CD4-positive, alpha-beta T cell treated with Interleukin-15 for 4 hours (primary cell): Measurements from ENCODE around the gene LCP2.
A peak's percentile ranks its signal among the peaks of the same experiment; 100 is the strongest.

Experiments
- DNase-seq: peaks from one replicate; pipeline ENCODE4 v3.0.0-alpha.2; 2020; ENCODE audit warnings: low spot score

Gene LCP2

GRCh38 chr5:170297589-170298462 is at the start of gene LCP2:
Gene LCP2 (minus strand): TSS chr5:170297777. CDS start chr5:170297611, 166 bp downstream.
- DNase-seq = peak; percentile 86

DNA sequence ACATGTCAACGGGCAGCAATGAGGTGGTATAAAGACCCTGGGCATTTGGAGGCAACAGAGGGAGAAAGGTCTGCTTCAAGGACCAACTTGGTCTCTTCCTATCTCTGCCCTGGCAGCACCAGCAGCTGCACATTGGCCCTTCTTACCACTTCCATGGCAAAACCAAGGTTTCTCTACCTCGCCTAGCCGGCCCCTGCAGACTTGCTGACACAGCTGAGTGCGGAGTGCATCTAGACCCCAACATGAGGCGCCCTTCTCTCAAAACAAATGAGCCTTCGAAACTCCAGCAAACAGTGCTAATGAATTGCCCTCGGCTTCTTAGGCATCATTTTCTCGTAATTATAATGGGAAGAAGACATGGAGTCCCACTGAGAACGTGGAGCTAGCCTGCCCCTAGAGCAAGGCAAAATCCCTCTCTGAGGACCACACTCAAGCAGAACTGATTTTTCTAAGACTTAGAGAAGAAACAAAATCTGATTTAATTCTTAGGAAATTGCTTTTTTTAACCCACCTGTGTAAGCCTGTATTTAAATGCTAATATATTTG is 49.5 kb upstream of the LCP2 start:
- no peak for DNase-seq

DNA sequence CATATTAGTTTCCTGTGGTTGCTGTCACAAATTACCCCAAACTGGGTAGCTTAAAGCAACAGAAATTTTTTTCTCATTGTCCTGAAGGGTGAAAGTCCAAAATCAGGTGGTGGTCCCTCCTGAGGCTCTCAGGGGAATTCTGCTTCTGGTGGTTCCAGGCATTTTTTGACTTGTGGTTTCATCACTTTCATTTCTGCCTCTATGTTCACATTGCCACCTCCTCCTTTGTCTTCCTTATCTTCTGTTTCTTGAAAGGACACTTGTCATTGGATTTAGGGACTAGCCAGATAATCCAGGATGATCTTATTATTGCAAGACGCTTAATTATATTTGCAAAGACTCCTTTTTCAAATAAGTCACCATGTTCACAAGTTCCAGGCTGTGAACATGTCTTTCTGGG is 48.4 kb upstream of the LCP2 start:
- DNase-seq = no peak

GRCh38 chr5:170343177-170343576 is 45.6 kb upstream of the LCP2 start:
- no peak for DNase-seq

GRCh38 chr5:170342153-170342725 is 44.7 kb upstream of the LCP2 start:
- no peak for DNase-seq

- DNase-seq = no peak
Observed at GRCh38 chr5:170341545-170341944, 44.0 kb upstream of the LCP2 start.

- no peak for DNase-seq
Observed at GRCh38 chr5:170339780-170340167, 42.2 kb upstream of the LCP2 start.

GRCh38 chr5:170338933-170339779 is 41.6 kb upstream of the LCP2 start:
- DNase-seq = peak; percentile 82

- peak; percentile 25 for DNase-seq
Observed at GRCh38 chr5:170338291-170338690, 40.7 kb upstream of the LCP2 start.

DNA sequence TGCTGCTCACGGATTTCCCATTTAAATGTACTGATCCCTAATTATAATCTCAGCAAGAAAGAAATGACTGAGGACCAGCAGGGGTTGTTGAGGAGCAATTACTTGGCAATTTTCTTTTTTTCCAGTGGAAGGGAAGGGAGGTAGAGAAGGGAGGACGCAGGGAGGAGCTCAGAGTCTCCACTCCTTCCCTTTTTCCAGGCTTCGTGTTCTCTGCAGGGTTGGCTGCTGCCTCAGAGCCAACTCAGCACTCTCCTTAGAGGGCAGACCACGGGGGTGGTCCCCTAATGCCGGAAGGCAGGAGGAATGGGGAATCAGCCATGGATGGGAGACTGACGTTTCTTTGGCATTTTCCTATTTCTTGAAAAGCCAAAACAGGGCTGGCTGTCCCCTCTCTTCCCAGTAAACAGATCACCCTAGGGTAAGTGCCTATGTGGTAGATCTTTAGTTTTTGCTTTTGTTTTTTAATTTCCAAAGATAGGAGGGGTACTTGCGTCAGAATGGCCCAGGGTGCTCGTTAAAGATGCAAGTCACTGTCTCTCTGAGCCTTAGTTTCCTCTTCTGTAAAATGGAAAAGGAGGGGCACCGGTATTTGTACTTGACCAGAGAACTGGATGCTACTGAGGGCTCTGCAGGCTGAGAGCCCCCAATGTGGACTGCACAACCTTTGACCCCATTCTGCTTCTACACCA is 39.6 kb upstream of the LCP2 start:
- no peak for DNase-seq

DNA sequence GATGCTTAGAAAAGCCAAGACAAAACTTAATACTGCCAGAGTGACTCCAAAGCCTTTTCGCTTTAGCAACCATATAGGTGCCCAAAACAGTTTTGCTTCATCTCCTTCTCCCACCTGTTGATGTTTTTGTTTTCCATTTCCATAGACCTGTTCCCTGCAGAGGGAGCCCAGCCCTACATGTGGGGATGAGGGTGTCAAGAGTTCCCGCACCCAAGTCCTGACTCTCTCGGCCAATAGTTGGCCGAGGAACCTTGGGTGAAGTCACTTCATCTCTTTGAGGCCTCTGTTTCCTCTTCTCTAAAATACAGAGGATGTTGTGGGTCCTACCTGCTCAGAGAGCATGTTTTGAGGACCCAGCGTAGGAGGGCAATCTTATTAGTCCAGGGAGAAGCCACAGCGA is 38.5 kb upstream of the LCP2 start:
- DNase-seq = no peak

DNA sequence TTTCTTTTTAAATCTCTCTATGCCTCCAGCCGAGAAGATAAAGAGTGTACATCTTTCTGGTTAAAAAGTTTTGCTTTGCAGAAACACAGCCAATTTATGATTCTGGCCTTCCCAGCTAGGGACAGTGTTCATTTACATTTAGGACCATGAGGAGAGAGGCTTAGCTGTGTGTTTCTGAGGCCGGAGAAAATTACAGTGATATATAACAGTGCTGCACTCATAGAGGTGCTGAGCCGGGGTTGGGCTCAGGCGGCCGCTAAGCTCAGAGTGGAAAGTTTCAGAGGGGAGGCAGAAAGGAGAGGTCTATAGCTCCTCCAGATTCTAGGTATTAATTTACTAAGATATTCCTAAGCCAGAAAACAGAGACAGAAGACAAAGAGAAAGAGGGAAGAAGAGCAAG is 37.0 kb upstream of the LCP2 start:
- peak; percentile 36 for DNase-seq

GRCh38 chr5:170333161-170333910 is 35.8 kb upstream of the LCP2 start:
- DNase-seq = peak; percentile 91

DNA sequence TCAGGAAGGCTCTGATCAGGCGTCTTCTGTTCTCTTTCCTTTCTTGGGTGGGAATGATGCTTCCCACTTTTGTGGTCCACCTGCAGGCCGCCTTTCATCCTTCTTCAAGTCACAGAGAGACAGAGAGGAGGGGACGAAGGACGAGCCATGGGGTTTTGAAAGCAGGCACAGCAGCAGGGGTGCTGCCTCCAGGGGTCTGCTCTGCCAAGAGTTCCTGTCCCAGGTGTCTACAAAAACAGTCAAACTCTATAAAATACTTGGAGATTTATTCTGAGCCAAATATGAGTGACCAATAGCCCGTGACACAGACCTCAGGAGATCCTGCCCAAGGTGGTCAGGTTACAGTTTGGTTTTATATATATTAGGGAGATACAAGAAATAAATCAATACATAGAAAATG is 34.5 kb upstream of the LCP2 start:
- DNase-seq = no peak

DNA sequence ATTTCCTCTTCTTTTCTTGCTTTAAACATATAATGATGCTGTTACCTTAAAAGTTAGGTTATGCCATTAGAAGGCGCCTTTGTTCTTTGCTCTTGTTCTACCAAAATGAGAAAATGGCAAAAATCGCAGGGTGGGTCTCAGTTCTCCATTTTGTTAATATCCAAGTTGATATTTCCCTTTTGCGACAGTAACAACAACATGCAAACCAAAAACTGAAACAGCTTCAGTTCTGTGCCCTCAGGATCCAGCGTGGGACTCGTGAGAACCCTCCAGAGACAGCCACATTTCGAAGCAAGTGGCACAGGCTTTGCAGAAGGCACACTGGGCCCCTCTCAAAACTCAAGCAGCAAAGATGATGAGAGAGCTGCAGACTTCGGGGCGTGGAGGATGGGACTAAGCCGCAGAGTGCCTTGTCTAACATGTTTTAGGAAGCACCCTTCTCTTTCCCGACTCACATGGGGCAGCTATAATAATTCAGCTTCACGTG is 33.0 kb upstream of the LCP2 start:
- no peak for DNase-seq

- no peak for DNase-seq
Observed at GRCh38 chr5:170329524-170329923, 31.9 kb upstream of the LCP2 start.

GRCh38 chr5:170327829-170328228 is 30.3 kb upstream of the LCP2 start:
- DNase-seq = no peak

DNA sequence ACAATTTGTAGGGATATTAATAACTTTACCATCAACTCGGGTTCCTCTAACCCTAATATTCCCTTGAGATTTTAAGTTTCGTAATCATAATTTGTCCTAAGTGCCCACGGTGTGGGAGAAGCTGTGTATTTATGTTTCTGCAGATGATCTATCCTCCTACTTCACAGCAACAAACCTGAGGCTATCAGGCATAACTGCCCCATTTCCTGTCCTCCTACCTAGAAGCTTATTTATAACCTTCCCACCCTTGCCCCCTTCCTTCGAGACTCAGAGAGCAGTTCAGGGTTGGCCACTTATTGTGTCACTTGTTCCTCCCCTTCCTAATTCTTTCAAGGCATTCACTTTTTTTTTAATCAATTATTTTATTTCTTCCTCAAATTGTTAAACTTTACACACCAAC is 29.6 kb upstream of the LCP2 start:
- DNase-seq = no peak

DNA sequence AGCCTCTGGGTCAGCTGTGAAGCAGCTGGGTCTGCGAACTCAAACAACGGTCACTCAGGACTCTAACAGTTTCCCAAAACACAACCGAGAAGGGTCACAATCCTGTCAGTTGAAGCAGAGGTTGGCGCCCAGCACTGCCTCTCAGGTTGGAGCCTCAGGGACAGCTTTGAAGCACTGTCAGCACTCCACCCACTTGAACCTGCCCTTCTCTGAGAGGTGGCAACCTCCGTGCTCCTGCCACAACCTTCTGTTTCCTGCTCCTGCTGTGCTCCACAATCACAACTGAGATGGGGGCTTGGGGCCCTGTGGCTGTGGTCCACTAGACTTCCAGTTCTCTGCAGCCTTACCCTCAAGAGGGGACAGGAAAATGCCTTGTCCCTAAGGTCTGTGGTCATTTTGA is 21.7 kb upstream of the LCP2 start:
- DNase-seq = no peak

DNA sequence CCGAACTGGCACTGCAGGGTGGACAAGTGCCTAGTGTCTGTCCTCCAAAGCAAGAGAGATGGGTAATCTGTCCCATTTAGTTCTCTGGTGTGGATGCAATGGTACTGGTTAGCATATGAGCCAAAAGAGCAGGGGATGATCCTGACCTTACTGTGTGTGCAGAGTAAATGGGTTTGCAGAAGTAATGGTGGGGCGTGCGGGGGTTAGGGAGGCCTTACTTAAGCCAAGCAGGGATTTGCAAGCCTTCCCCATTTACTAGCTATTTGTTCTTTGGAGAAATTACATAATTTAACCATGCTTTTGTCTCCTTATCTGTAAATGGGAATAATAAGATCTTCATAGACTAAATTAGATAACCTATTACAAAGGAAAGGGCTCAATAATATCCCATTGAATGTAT is 19.9 kb upstream of the LCP2 start:
- no peak for DNase-seq

DNA sequence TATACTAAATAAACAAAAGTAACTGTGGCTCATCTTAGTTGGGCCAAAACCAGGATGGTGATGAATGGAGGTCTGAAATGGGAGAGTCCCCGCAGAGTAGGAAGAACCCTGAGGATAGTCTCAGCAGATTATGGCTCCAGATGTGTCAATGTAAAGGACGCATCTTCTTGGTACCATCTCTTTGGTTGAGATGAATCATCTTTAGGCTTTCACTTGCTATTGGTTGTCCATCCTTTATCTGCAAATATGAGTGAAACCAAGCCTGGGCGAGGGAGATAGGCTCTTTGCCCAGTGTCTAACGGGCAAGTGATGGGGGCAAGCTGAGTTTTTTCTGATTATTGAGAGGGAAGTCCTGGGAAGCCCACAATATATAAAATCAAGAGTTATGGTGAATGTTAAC is 19.4 kb upstream of the LCP2 start:
- no peak for DNase-seq
